GM12801 (cell line): ENCODE results near the gene MAP7.

ENCODE experiments used
- TF ChIP-seq, protein P1 (sequence below): IDR thresholded peaks from one replicate; pipeline ENCODE4 v1.5.1; 2011; ENCODE audit warnings: control low read depth; ENCODE audit not compliant: insufficient read length; ENCODE audit errors: extremely low read depth

MAP7 gene

DNA sequence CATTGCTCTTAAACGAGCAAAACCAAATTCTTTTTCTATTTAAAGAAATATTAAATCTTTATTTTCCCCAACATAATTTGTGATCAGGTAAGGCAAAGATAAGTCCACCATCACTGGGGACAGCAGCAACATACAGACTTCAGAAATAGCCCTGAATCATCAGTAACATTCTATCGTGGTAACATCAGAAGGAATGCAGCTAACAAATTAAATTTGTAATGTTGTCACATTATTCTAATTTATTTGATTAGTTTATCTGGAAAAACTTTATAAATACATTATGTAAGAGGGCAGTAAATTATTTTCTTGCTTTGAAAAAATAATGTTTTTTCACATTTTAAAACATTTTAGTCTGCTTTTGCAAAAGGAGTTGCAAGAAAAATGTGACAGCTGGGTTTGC, 206.9 kb downstream of the MAP7 start:
- TF ChIP-seq, protein P1, sequence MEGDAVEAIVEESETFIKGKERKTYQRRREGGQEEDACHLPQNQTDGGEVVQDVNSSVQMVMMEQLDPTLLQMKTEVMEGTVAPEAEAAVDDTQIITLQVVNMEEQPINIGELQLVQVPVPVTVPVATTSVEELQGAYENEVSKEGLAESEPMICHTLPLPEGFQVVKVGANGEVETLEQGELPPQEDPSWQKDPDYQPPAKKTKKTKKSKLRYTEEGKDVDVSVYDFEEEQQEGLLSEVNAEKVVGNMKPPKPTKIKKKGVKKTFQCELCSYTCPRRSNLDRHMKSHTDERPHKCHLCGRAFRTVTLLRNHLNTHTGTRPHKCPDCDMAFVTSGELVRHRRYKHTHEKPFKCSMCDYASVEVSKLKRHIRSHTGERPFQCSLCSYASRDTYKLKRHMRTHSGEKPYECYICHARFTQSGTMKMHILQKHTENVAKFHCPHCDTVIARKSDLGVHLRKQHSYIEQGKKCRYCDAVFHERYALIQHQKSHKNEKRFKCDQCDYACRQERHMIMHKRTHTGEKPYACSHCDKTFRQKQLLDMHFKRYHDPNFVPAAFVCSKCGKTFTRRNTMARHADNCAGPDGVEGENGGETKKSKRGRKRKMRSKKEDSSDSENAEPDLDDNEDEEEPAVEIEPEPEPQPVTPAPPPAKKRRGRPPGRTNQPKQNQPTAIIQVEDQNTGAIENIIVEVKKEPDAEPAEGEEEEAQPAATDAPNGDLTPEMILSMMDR: no peak

- TF ChIP-seq, protein P1: no peak
Observed at GRCh38 chr6:136341967-136342366, 208.3 kb downstream of the MAP7 start.

GRCh38 chr6:136341367-136341766, 208.9 kb downstream of the MAP7 start:
- TF ChIP-seq, protein P1: no peak

DNA sequence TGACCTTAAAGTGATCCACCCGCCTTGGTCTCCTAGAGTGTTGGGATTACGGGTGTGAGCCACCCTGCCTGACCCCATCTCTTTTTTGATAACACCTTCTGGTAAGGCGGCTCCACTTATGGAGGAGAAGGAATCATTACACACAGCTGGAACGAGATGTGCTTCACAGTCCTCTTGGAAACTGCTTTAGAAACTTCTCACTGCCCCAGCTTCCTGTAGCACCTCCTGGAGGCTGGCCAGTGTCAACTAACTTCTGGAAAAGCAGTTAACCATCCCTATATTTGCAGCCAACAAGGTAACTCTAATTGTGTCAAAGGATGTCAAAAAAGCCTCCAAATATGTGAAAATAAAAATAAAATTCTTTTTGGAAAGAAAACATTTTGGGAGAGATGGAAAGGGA, 211.7 kb downstream of the MAP7 start:
- TF ChIP-seq, protein P1: no peak

DNA sequence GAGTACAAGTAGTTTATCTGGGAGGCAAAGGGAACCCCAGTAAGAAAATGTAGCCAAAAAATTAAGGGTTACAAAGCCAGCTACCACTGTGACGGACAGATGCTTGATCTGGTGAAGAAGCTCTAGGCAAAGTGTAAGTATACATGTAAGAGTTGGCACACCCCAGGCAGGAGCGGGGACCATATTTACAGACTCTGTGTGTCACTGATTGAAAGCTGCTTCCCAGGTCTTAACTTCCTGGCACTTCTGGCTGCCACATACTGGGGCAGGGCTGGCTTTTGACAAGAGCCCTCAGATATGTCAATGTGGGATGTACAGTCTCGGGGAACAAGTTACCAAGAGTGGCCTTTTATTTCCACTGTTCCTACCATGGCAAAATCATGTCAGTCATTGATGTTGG, 212.6 kb downstream of the MAP7 start:
- TF ChIP-seq, protein P1: no peak

- TF ChIP-seq, protein P1: no peak
Observed at GRCh38 chr6:136337121-136337520, 213.1 kb downstream of the MAP7 start.

- TF ChIP-seq, protein P1: no peak
Observed at GRCh38 chr6:136335736-136336363, 214.4 kb downstream of the MAP7 start.
